Hepatocyte (in vitro differentiated cells): ENCODE measurements around the gene C1orf94. TPM values are rescaled to one million over a fixed set of nuclear protein-coding genes. Genes with fewer than 3 reads are reported as not detected.

Source experiments
- DNase-seq: peaks from one replicate; pipeline ENCODE4 v3.0.0-alpha.2; 2016; ENCODE audit warnings: low spot score
- H2AFZ ChIP-seq: fragments of 200-600 bp; sonication (generic); 2 replicates; pipeline ENCODE4 v1.6.0; 2016; ENCODE audit warnings: antibody characterized with exemption, mild to moderate bottlenecking
- H3K27ac ChIP-seq: fragments of 200-600 bp; sonication (generic); 2 replicates; pipeline ENCODE4 v1.5.1; 2016; ENCODE audit warnings: mild to moderate bottlenecking
- H3K27me3 ChIP-seq: fragments of 200-600 bp; sonication (generic); 2 replicates; pipeline ENCODE4 v1.6.1; 2016
- H3K36me3 ChIP-seq: fragments of 200-600 bp; sonication (generic); replicated peaks from 2 replicates; pipeline ENCODE4 v1.5.1; 2016; ENCODE audit warnings: low read depth; ENCODE audit not compliant: insufficient read depth
- H3K4me1 ChIP-seq: fragments of 200-600 bp; sonication (generic); 2 replicates; pipeline ENCODE4 v1.5.1; 2016; ENCODE audit warnings: mild to moderate bottlenecking, moderate library complexity; ENCODE audit not compliant: insufficient read depth
- H3K4me2 ChIP-seq: fragments of 200-600 bp; sonication (generic); 2 replicates; pipeline ENCODE4 v1.6.0; 2016
- H3K4me3 ChIP-seq: fragments of 200-600 bp; sonication (generic); 2 replicates; pipeline ENCODE4 v1.5.1; 2016; ENCODE audit warnings: mild to moderate bottlenecking
- H3K79me2 ChIP-seq: fragments of 200-600 bp; sonication (generic); 2 replicates; pipeline ENCODE4 v1.6.0; 2017; ENCODE audit warnings: mild to moderate bottlenecking
- H3K9me2 ChIP-seq: fragments of 200-600 bp; sonication (generic); replicated peaks from 2 replicates; pipeline ENCODE4 v1.6.0; 2017; ENCODE audit warnings: mild to moderate bottlenecking; ENCODE audit not compliant: insufficient read depth
- H3K9me3 ChIP-seq: fragments of 200-600 bp; sonication (generic); 2 replicates; pipeline ENCODE4 v1.5.1; 2016; ENCODE audit warnings: low read depth, mild to moderate bottlenecking
- H4K20me1 ChIP-seq: fragments of 200-600 bp; sonication (generic); 2 replicates; pipeline ENCODE4 v1.6.0; 2016; ENCODE audit warnings: mild to moderate bottlenecking; ENCODE audit not compliant: insufficient read depth, poor library complexity, severe bottlenecking
- CTCF ChIP-seq: fragments of 200-600 bp; sonication (generic); IDR thresholded peaks from 2 replicates; pipeline ENCODE4 v1.5.1; 2016; ENCODE audit warnings: antibody characterized with exemption, mild to moderate bottlenecking; ENCODE audit not compliant: poor library complexity
- EZH2 ChIP-seq: fragments of 200-600 bp; sonication (generic); IDR thresholded peaks from 2 replicates; pipeline ENCODE4 v1.6.1; 2016; ENCODE audit warnings: antibody characterized with exemption, mild to moderate bottlenecking, borderline replicate concordance
- EZH2phosphoT487 ChIP-seq: fragments of 200-600 bp; sonication (generic); IDR thresholded peaks from one replicate; pipeline ENCODE4 v1.6.1; 2018; ENCODE audit warnings: antibody characterized with exemption, mild to moderate bottlenecking, low read depth, moderate library complexity; ENCODE audit not compliant: unreplicated experiment, severe bottlenecking
- WGBS: methylation state at CpG from one replicate; pipeline ENCODE4 v1.1.6; 2016; ENCODE audit warnings: low lambda C conversion rate; ENCODE audit errors: missing lambda C conversion rate; 5-methylcytosine and 5-hydroxymethylcytosine counted together
- polyA plus RNA-seq: library from polyadenylated mRNA; unstranded; fragments of >200 nt; fragmentation: Nextera tagmentation; extraction: Ambion mirVana; gene quantifications from 2 replicates; pipeline ENCODE4 v1.2.1, GENCODE V29; 2016
- total RNA-seq: library from RNA; depleted of rRNA; stranded (reverse); fragments of >200 nt; gene quantifications from 2 replicates; pipeline ENCODE4 v1.2.3, GENCODE V29; 2014

Gene C1orf94
- total and polyA plus RNA-seq, 2 experiments from 2014 or later: not detected

- Histone ChIP-seq H3K27ac (no peak overlapping the region), H3K4me1 (no peaks in the 10 kb centered on the region), H3K36me3 (no peaks in the 10 kb centered on the region), H3K27me3 (no peaks in the 10 kb centered on the region), H3K4me2 (no peak overlapping the region), H3K79me2 (no peaks in the 10 kb centered on the region), H3K4me3 (no peak overlapping the region), H3K9me2 (no peaks in the 10 kb centered on the region), H3K9me3 (no peaks in the 10 kb centered on the region), H2AFZ (no peak overlapping the region), H4K20me1 (no peaks in the 10 kb centered on the region)
- 47% methylated on average over 7 of the region's 7 CpGs for WGBS
- no peak for DNase-seq
- TF ChIP-seq EZH2phosphoT487 (no peak), CTCF (no peak), EZH2 (no peak)
These were observed 36.6 kb upstream of the C1orf94 start for GRCh38 chr1:34140011-34140676.

GRCh38 chr1:34143975-34144374 is 32.7 kb upstream of the C1orf94 start:
- TF ChIP-seq EZH2 (no peak), EZH2phosphoT487 (no peak), CTCF (no peak)

GRCh38 chr1:34144766-34145165 is 31.9 kb upstream of the C1orf94 start:
- no peaks in the 10 kb centered on the region for H3K79me2 ChIP-seq
- no peaks in the 10 kb centered on the region for H3K36me3 ChIP-seq
- H3K4me3 ChIP-seq: no peak overlapping the region
- no peaks in the 10 kb centered on the region for H3K4me1 ChIP-seq
- 95% methylated on average over 6 of the region's 6 CpGs for WGBS
- no peak overlapping the region for H2AFZ ChIP-seq
- H4K20me1 ChIP-seq: no peaks in the 10 kb centered on the region
- DNase-seq: no peak
- TF ChIP-seq EZH2phosphoT487 (no peak), EZH2 (no peak), CTCF (no peak)
- no peak overlapping the region for H3K27ac ChIP-seq
- no peaks in the 10 kb centered on the region for H3K27me3 ChIP-seq
- H3K4me2 ChIP-seq: no peak overlapping the region
- H3K9me2 ChIP-seq: no peaks in the 10 kb centered on the region
- no peaks in the 10 kb centered on the region for H3K9me3 ChIP-seq

More at GRCh38 chr1:34143975-34144374, 32.7 kb upstream of the C1orf94 start:
- no peak overlapping the region for H3K4me2 ChIP-seq
- no peaks in the 10 kb centered on the region for H3K36me3 ChIP-seq
- no peaks in the 10 kb centered on the region for H4K20me1 ChIP-seq
- H3K9me3 ChIP-seq: no peaks in the 10 kb centered on the region
- H3K27me3 ChIP-seq: no peaks in the 10 kb centered on the region
- no peak overlapping the region for H3K27ac ChIP-seq
- H3K79me2 ChIP-seq: no peaks in the 10 kb centered on the region
- 83% methylated on average over 2 of the region's 2 CpGs for WGBS
- no peak overlapping the region for H3K4me3 ChIP-seq
- H3K4me1 ChIP-seq: no peaks in the 10 kb centered on the region
- no peak for DNase-seq
- H2AFZ ChIP-seq: no peak overlapping the region
- H3K9me2 ChIP-seq: no peaks in the 10 kb centered on the region
